ENCODE measurements around the gene CACNA1H. TPM values are rescaled to one million over a fixed set of nuclear protein-coding genes. Genes with fewer than 3 reads are reported as not detected.
"Not testable (repeated sequence)": the region's sequence is repeated elsewhere in the genome, so short reads cannot be mapped to it uniquely, and the experiment has no call there.

CACNA1H gene
- total RNA-seq, 1 experiment from 2014 or later: 19.7 TPM

- POLR2A ChIA-PET (ENCODE audit: low non-redundant PET): no interaction called here
Observed at GRCh38 chr16:1198194-1198593, 45.3 kb downstream of the CACNA1H start.

GRCh38 chr16:1198671-1199346 is 45.9 kb downstream of the CACNA1H start:
- DNase-seq (ENCODE audit: low spot score); H3K27me3 ChIP-seq (replicated peaks; ENCODE audit: insufficient read depth, low read depth, low read length, poor library complexity); BruUV-seq (replicated peaks): not testable (repeated sequence)

More at GRCh38 chr16:1198194-1198593, 45.3 kb downstream of the CACNA1H start:
- no peak overlapping the region for H3K27ac ChIP-seq (ENCODE audit: low read depth, low read length, poor library complexity, severe bottlenecking)
- H3K36me3 ChIP-seq (ENCODE audit: insufficient read depth, low read length, poor library complexity, severe bottlenecking): peaks cover 15% of the 10 kb centered on the region
- intact Hi-C loops (cut with micrococcal nuclease; ENCODE audit: unreplicated experiment): no loop called here
- CTCF ChIA-PET: no interaction called here
- H3K27me3 ChIP-seq (replicated peaks; ENCODE audit: insufficient read depth, low read depth, low read length, poor library complexity): no peaks in the 10 kb centered on the region
- no peak for DNase-seq (ENCODE audit: low spot score)
- no peak overlapping the region for H3K4me3 ChIP-seq (ENCODE audit: low read depth, low read length, poor library complexity, severe bottlenecking)
- no peak for TF ChIP-seq EZH2 (IDR thresholded peaks at IDR 0.05; ENCODE audit: borderline replicate concordance, low read depth, low read length, poor library complexity, severe bottlenecking)
- TF ChIP-seq CTCF (conservative IDR thresholded peaks at IDR 0.05; ENCODE audit: low read depth, low read length): no peak
- peaks cover 6% of the 10 kb centered on the region for H3K4me1 ChIP-seq (ENCODE audit: insufficient read depth, low read length, poor library complexity, severe bottlenecking)
- BruUV-seq (replicated peaks): no TSS peak
- no peaks in the 10 kb centered on the region for H3K9me3 ChIP-seq (ENCODE audit: low read depth, low read length, poor library complexity, severe bottlenecking)

GRCh38 chr16:1199347-1200013 is 46.6 kb downstream of the CACNA1H start:
- no peak overlapping the region for H3K4me3 ChIP-seq (ENCODE audit: low read depth, low read length, poor library complexity, severe bottlenecking)
- no peaks in the 10 kb centered on the region for H3K9me3 ChIP-seq (ENCODE audit: low read depth, low read length, poor library complexity, severe bottlenecking)
- H3K4me1 ChIP-seq (ENCODE audit: insufficient read depth, low read length, poor library complexity, severe bottlenecking): no peaks in the 10 kb centered on the region
- TF ChIP-seq EZH2 (IDR thresholded peaks at IDR 0.05; ENCODE audit: borderline replicate concordance, low read depth, low read length, poor library complexity, severe bottlenecking): no peak
- no peak for TF ChIP-seq CTCF (conservative IDR thresholded peaks at IDR 0.05; ENCODE audit: low read depth, low read length)
- CTCF ChIA-PET: no interaction called here
- no peak for DNase-seq (ENCODE audit: low spot score)
- H3K36me3 ChIP-seq (ENCODE audit: insufficient read depth, low read length, poor library complexity, severe bottlenecking): peaks cover 22% of the 10 kb centered on the region
- POLR2A ChIA-PET (ENCODE audit: low non-redundant PET): no interaction called here
- H3K27ac ChIP-seq (ENCODE audit: low read depth, low read length, poor library complexity, severe bottlenecking): no peak overlapping the region
- intact Hi-C loops (cut with micrococcal nuclease; ENCODE audit: unreplicated experiment): no loop called here
- no peaks in the 10 kb centered on the region for H3K27me3 ChIP-seq (replicated peaks; ENCODE audit: insufficient read depth, low read depth, low read length, poor library complexity)
- no TSS peak for BruUV-seq (replicated peaks)

More at GRCh38 chr16:1198671-1199346, 45.9 kb downstream of the CACNA1H start:
- H3K9me3 ChIP-seq (ENCODE audit: low read depth, low read length, poor library complexity, severe bottlenecking); H3K4me3 ChIP-seq (ENCODE audit: low read depth, low read length, poor library complexity, severe bottlenecking); H3K27ac ChIP-seq (ENCODE audit: low read depth, low read length, poor library complexity, severe bottlenecking); POLR2A ChIA-PET (ENCODE audit: low non-redundant PET); intact Hi-C loops (cut with micrococcal nuclease; ENCODE audit: unreplicated experiment); CTCF ChIA-PET; H3K4me1 ChIP-seq (ENCODE audit: insufficient read depth, low read length, poor library complexity, severe bottlenecking): not testable (repeated sequence)
- H3K36me3 ChIP-seq (ENCODE audit: insufficient read depth, low read length, poor library complexity, severe bottlenecking): peaks cover 16% of the 10 kb centered on the region

All from A673 (cell line).